SH-SY5Y (cell line): ENCODE data around the gene ARMC7.

ENCODE experiments used
- GATA2 ChIP-seq: IDR thresholded peaks from 2 replicates; pipeline ENCODE4 v1.6.1; 2011; ENCODE audit warnings: mild to moderate bottlenecking, low read depth, low read length
- GATA3 ChIP-seq: IDR thresholded peaks from 2 replicates; pipeline ENCODE4 v1.6.1; 2011; ENCODE audit warnings: low read depth, mild to moderate bottlenecking, low read length, moderate library complexity

DNA sequence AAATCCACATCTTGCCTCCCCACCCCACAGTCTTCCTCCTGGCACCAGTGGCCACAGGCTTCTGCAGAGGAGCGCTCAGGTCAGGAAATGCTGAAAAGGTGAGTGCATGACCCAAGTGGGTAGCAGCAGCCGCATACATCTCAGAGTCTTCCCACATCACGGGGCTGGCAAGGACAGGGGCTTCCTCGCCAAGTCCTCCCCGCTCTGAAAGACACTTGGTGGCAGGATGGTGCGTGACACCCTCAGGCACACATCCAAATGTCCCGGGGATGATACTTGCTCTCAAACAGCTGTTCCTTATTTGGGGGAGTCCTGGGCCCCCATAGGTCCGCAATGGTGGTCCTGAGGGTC, 30.8 kb upstream of the ARMC7 start:
- TF ChIP-seq GATA3 (no peak), GATA2 (no peak)
